ENCODE data around the gene LHPP.

LHPP gene

GRCh38 chr10:124596962-124597845 lies 135.6 kb downstream of the LHPP start:
- Histone ChIP-seq H3K27ac (no peak overlapping the region), H3K4me3 (no peak overlapping the region)

DNA sequence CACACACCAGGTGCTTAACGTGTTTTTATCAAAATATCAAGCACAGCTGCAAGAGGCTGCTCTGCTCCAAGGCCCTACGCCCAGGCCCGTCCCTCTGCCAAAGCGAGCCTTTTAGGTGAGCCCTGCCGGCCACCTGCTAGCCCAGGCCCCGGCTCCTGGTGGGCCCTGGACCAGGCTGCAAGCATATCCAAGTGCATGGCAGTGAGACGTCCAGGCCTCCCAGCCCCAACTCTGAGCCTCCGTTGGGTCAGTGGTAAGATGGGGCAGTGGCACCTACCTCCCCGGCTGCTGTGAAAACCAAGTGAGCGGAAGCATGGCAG lies 136.2 kb downstream of the LHPP start:
- Histone ChIP-seq H3K27ac (no peak overlapping the region), H3K4me3 (no peak overlapping the region)

- Histone ChIP-seq H3K27ac (no peak overlapping the region), H3K4me3 (no peak overlapping the region)
Observed at GRCh38 chr10:124598196-124598595, 136.6 kb downstream of the LHPP start.

DNA sequence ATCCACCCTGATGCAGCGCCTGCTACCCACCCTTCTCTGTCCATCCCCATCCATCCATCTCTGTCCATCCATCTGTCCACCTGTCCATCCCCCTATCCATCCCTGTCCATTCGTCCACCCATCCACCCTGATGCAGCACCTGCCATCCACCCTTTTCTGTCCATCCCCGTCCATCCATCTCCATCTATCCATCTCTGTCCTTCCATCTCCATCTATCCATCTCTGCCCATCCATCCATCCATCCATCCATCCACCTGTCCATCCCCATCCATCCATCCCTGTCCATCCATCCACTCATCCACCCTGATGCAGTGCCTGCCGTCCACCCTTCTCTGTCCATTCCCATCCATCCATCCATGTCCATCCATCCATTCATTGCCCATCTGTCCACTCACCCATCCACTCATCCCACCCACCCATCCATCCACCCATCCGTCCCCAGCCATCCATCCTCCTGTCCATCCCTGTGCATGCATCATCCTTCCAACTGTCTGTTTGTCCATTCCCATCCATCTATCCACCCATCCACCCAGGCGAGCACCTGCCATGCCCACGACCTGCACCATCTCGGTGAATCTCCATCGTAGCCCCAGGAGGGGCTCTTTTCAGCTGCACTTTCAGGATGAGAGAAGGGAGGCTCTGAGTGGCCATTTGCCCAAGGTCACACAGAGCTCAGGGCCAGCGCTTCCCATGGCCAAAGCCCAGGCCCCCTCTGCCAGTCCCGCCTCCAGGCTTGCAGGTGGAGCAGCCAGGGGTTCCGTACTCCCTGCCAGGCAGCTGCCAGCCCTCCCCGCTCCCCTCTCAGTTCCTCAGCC lies 137.4 kb downstream of the LHPP start:
- H3K4me3 ChIP-seq = no peak overlapping the region

DNA sequence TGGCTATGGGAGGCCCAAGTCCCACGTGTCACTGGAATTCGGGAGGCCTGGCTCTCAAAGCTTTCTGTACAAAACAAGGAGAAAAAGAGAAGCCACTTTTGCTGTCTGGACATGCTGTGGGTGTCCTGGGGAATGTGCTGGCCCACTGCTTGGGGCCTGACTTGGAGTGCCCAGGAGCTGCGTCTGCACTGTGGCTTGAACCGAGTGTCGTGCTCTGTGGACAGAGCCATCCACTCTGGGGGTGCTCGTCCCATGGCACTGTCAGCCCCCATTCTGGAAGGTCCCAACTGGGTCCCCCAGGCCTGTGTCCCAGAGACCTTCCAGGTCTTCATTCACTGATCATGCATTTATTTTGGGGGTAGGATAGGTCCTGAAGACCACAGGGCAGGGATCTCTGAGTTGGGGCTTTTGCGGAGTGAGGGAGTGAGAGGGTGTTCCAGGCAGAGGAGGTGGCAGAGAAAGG lies 138.0 kb downstream of the LHPP start:
- no peak overlapping the region for H3K27ac ChIP-seq
- no peak overlapping the region for H3K4me3 ChIP-seq

More for the DNA sequence above, 137.4 kb downstream of the LHPP start:
- no peak overlapping the region for H3K27ac ChIP-seq

- Histone ChIP-seq H3K27ac (no peak overlapping the region), H3K4me3 (no peak overlapping the region)
Observed at GRCh38 chr10:124600051-124600880, 138.6 kb downstream of the LHPP start.

DNA sequence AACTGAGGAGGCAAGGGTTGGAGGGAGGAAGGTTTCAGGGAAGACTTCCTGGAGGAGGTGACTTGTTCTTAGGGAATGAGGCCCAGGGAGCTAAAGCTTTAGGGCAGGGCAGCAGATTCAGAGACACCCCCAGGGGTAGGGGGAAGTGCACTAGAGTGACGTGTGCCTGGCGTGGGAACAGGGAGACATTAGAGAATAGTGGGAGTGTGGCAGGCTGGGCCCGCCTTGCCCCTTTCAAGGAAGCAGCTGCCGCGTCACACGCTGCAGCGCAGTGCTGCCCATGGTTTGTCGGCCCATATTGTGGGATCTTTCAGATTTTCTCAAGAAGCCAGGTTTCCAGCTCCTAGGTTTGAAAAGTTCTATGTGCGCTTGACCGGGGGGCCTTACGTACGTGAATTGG lies 139.4 kb downstream of the LHPP start:
- no peak overlapping the region for H3K4me3 ChIP-seq
- H3K27ac ChIP-seq = no peak overlapping the region

DNA sequence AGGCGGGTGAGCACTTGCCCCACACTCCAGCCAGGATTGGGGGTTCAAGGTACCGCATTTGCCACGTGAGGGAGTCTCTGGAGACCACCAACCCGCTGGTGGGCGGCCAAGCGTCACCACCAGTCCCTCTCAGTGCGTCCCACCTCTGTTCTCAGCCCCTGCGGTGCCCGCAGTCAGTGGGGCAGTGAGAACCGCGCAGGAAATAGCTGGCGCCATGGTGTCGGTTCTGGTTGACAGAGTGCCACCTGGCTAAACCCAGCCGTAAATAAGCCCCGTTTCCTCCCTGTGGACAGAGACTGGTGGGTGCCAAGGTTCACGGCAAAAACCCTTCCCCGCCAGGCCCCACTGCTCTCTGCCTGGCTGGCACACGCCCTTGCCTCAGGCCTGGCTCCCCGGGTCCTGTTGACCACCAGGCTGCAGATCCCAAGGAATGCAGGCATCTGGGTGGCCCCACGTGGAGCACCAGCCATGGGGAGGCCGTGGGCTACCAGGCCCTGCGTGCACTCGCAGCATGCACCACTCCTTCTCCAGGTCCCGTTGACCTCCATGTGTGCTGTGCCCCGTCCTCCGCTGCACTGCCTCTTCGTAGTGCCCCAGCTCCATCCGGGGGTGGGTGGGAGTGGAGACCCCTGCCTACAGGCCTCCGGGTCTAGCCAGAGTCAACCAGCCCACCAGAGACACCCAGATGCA lies 140.0 kb downstream of the LHPP start:
- H3K4me3 ChIP-seq = no peak overlapping the region
- no peak overlapping the region for H3K27ac ChIP-seq

DNA sequence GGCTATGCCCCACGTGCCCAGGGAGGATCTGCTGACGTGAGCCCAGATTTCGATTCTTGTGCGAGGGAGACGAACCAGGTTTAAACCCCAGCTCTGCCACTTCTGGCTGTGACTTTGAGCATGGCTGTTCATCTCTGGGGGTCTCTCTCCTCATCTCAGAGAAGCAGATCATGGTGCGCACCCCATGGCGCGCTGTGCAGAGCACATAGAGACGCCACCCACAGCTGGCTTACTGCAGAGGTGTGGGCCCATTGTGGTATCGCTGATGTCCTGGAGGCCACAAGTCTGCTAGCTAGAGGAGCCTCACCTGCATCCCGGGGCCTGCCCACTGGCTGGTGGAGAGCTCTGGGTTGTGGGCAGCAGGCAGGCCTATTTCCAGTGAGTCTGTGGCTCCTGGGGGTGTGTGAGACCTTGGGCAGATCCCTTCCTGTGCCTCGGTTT lies 140.5 kb downstream of the LHPP start:
- Histone ChIP-seq H3K4me3 (no peak overlapping the region), H3K27ac (no peak overlapping the region)

GRCh38 chr10:124602646-124603365 lies 141.2 kb downstream of the LHPP start:
- H3K27ac ChIP-seq = no peak overlapping the region

GRCh38 chr10:124603376-124604213 lies 142.0 kb downstream of the LHPP start:
- no peak overlapping the region for H3K4me3 ChIP-seq
- H3K27ac ChIP-seq = peak overlapping the region in 1 of 21 experiments; percentile 17

More at GRCh38 chr10:124602646-124603365, 141.2 kb downstream of the LHPP start:
- no peak overlapping the region for H3K4me3 ChIP-seq

DNA sequence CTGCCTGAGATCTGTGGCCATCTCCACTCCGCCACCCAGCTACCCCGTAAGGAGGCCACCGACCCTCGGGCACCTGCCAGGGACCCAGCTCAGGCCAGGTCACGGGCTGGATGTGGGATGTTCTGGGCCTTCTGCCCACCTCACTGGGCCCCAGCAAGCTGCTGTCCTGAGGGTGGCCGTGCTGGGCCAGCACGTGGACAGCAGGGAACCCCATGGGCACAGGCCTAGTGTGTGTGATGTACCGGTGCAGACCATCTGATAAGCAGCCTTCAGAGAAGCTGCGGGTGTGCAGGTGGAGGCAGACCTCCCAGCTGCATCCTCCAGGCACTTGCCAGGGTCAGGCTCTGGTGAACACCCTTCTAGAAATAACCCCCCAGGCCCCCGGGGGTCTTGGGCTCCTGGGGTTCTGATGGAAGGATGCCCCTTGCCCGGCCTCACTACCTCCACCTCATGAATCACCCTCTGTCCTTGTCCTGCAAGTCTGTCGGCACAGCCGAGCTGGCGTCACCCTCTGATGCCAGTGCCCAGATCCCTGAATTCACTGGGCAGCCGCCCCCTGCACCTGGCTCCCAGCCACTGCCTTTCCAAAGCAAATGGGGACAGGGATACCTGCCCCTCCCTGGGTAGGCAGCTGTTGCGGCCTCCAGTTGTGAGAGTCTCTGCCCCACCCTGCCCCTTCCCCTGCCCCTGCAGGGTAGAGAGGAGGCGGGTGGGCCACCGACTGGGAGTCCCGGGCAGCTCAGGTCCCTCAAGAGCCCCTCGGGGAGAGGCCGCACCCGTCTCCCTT lies 142.8 kb downstream of the LHPP start:
- H3K27ac ChIP-seq = no peak overlapping the region
- no peak overlapping the region for H3K4me3 ChIP-seq

DNA sequence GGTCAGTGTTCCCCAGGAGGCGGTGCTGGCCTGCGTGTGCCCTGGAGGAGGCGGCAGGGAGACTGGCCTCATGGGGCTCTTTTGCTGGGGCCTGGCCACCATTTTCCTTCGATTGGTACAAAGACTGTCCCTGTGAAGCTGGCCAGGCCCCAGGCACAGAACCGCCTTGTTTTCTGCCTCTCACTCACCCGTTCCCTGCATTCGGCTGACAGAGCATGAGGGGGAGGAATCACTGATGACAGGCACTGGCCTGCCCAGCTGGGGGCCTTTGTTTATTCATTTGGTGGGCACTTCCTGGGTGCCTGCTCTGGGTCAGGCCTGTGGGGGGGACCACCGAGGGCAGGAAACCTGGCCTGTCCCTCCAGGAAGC lies 143.4 kb downstream of the LHPP start:
- Histone ChIP-seq H3K27ac (no peak overlapping the region), H3K4me3 (no peak overlapping the region)

GRCh38 chr10:124605481-124605855 lies 143.8 kb downstream of the LHPP start:
- no peak overlapping the region for H3K4me3 ChIP-seq
- H3K27ac ChIP-seq = no peak overlapping the region

DNA sequence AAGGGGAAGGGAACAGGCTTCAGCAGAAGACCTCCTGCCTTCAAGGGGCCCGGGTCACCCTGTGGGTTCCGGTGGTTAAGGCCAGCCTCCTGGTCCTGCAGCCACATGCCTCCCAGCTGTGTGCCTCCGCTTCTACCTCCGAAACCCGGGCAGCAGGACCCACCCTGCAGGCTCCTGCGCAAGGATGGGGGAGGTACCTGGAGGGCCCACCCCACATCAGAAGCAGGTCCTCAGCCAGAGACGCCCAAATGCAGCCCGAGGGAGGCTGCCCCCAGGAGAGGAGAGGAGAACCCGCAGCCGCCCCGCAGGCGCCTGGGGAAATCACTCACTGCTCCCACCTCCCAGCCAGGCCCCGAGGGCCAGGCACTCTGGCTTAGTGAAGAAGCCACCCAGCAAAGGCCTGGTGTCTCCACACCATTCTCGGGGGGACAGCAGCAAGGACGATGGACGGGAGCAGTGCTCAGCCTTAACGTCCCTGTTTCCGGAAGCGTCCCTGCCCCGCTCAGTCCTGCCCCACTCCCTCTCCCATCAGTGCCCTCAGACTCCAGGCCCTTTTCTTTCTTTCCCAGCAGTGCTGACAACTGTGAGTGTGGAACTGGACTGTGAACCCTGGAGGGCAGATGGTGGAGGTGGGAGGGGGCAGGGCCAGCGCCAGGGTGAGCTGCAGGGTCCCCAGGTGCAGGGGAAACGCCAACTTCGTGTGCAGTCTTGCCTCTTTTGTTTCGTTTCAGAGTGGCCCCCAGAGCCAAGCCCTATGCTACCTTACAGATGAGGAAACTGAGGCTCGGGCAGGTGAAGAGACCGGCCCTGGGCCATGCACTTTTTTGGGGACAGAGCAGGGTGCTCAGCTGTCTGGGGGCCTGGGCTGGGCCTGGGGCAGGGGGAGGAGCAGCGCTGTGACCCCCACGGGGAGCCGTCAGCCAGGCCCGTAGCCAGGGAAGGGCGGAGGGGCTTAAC lies 144.5 kb downstream of the LHPP start:
- Histone ChIP-seq H3K4me3 (no peak overlapping the region), H3K27ac (peak overlapping the region in 1 of 21 experiments; percentile 17)

DNA sequence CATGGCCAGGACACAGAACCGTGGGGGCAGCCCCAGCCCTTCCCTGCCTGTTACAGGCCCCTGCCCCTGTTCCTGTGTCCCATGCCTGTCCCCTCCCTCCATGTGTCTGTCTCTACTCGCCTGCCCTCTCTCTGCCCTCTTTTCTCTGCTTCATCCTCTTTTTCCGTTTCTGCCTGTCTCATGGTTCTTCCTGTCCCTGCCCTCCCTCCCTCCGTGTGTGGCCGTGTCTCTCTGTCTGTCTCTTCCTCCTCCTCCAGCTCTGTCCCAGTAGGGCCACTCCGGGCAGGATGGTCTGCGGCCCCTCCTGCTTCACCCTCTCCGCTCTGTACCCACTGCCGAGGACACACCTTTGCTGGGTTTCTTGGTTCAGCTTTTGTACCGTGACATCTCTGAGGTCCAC lies 145.2 kb downstream of the LHPP start:
- H3K27ac ChIP-seq = peak overlapping the region in 1 of 21 experiments; percentile 17
- no peak overlapping the region for H3K4me3 ChIP-seq

Measured in skin epidermis (tissue), 12 donors.